Measurements from ENCODE around the gene ERFE. TPM values are rescaled to one million over a fixed set of nuclear protein-coding genes. Genes with fewer than 3 reads are reported as not detected.
"Not testable (repeated sequence)": the region's sequence is repeated elsewhere in the genome, so short reads cannot be mapped to it uniquely, and the experiment has no call there.

Gene ERFE
- total RNA-seq, 1 donor from 2014 or later, result not detected

DNA sequence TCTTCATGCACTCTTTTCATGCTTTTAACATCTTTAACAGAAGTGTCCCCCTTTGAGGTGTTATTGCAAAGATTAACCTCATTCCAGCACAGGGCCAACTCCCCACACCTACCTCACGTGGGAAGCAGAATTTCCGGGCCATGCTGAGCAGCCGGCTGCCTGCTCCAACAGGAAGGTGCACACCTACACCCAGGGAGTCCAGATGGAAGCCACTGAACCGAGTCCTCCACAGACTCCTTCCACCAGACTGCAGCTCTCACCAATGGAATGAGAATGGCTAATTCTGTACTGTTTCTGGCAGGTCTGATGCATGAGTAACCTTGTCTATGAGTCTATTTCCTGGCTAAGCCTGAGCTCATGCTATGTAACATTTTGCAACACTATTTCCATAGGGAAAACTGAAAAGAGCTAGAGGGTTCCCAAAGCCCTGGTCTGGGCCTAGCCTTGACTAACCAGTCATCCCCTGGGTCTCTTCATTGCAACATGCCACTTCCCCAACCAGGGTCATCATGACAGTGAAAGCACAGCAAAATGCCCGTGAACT lies 11.0 kb downstream of the ERFE start:
- H3K4me1 Mint-ChIP-seq, result no peaks in the 10 kb centered on the region
- H3K4me3 Mint-ChIP-seq, result no peak overlapping the region
- no peak overlapping the region for H3K27ac Mint-ChIP-seq
- POLR2A ChIA-PET, result no interaction called here
- ATAC-seq (ENCODE audit: low read depth) (no peak), DNase-seq (no peak)
- intact Hi-C loops (cut with micrococcal nuclease), result no loop called here
- no peaks in the 10 kb centered on the region for H3K9me3 Mint-ChIP-seq
- CTCF ChIA-PET, result no interaction called here
- H3K36me3 Mint-ChIP-seq (ENCODE audit: low read depth), result peaks cover 59% of the 10 kb centered on the region
- peaks cover 8% of the 10 kb centered on the region for H3K27me3 Mint-ChIP-seq
- TF ChIP-seq CTCF (IDR thresholded peaks at IDR 0.05), result no peak

DNA sequence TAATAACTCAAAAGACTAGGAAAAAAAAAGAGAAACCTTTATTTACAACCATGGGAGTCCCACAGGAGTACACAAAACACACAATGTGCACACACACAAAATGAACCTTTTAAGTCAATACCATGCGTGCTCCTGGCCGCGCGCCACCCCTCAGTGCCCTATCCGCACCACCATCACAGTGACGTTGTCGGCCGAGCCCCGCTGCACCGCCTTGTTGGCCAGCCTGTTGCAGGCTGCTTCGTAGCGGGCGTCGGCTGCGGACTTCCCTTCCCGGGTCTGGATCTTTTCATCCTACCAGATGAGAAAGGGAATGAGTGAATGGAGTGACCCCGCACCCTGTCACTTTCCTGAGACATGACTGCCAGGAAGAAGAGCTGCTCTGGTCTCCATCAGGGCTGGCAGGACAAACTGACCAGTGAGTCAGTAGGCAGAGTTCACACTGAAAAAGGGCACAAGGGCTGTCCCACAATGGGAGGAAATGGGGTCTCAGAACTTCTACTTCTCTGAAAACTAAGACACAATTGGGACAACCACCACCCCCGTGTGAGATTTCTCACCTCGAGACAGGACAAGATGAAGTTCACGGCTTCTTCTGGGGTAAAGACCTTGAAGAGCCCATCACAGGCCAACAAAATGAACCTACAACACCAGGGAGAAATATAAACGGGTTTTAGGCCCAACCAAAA lies 11.8 kb downstream of the ERFE start:
- no peak for TF ChIP-seq CTCF (IDR thresholded peaks at IDR 0.05)
- H3K27ac Mint-ChIP-seq, result no peak overlapping the region
- intact Hi-C loops (cut with micrococcal nuclease), result no loop called here

GRCh38 chr2:238171072-238171431 lies 12.3 kb downstream of the ERFE start:
- intact Hi-C loops (cut with micrococcal nuclease); H3K4me3 Mint-ChIP-seq; ATAC-seq (ENCODE audit: low read depth); DNase-seq; H3K27ac Mint-ChIP-seq; H3K4me1 Mint-ChIP-seq; H3K9me3 Mint-ChIP-seq; H3K27me3 Mint-ChIP-seq; CTCF ChIA-PET: not testable (repeated sequence)
- H3K36me3 Mint-ChIP-seq (ENCODE audit: low read depth), result peaks cover 70% of the 10 kb centered on the region
- POLR2A ChIA-PET, result interaction anchor here (0.6 kb wide), 1 partner anchor 21 kb away, joined by 3 read pairs; no protein-coding TSS in a partner anchor

More for the DNA sequence above, 11.8 kb downstream of the ERFE start:
- H3K4me1 Mint-ChIP-seq, result no peaks in the 10 kb centered on the region
- H3K4me3 Mint-ChIP-seq, result no peak overlapping the region
- ChIA-PET CTCF (no interaction called here), POLR2A (no interaction called here)
- no peak for DNase-seq
- peaks cover under 1% of the 10 kb centered on the region for H3K27me3 Mint-ChIP-seq
- peaks cover 66% of the 10 kb centered on the region for H3K36me3 Mint-ChIP-seq (ENCODE audit: low read depth)
- no peaks in the 10 kb centered on the region for H3K9me3 Mint-ChIP-seq
- no peak for ATAC-seq (ENCODE audit: low read depth)

DNA sequence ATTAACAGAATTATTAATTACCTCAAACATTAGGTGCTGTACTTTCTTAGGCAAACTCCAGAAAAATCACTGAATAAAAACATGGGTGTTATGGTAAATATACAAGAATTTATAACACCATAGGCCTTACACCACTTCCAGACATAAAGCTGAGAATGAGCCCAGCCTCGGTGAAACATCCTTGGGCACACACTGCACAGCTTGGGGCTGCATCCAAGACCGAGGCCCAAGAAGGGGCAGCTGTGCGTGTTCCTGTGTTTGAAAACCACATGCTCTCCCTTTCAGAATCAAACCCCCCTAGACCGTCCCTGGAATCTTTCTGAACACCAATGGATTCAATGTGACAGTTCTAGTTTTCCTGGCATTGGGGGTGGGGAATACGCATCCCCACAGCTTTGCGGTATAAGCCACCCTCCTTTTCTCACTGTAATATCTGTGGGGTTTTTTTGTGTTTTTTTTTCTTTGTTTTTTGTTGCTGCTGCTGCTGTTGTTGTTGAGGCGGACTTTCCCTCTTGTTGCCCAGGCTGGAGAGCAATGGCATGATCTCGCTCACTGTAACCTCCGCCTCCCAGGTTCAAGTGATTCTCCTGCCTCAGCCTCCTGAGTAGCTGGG lies 12.9 kb downstream of the ERFE start:
- Mint-ChIP-seq H3K4me3 (no peak overlapping the region), H3K27me3 (no peaks in the 10 kb centered on the region), H3K36me3 (ENCODE audit: low read depth) (peaks cover 75% of the 10 kb centered on the region), H3K27ac (no peak overlapping the region), H3K4me1 (no peaks in the 10 kb centered on the region), H3K9me3 (no peaks in the 10 kb centered on the region)
- ATAC-seq (ENCODE audit: low read depth) (no peak), DNase-seq (no peak)
- intact Hi-C loops (cut with micrococcal nuclease), result no loop called here
- POLR2A ChIA-PET, result interaction anchor here (0.6 kb wide), 1 partner anchor 20 kb away, joined by 3 read pairs; no protein-coding TSS in a partner anchor
- CTCF ChIA-PET, result no interaction called here
- TF ChIP-seq CTCF (IDR thresholded peaks at IDR 0.05), result no peak

GRCh38 chr2:238172439-238172838 lies 13.7 kb downstream of the ERFE start:
- intact Hi-C loops (cut with micrococcal nuclease), result no loop called here
- ATAC-seq (ENCODE audit: low read depth) (no peak), DNase-seq (no peak)
- ChIA-PET CTCF (no interaction called here), POLR2A (no interaction called here)
- Mint-ChIP-seq H3K36me3 (ENCODE audit: low read depth) (peaks cover 82% of the 10 kb centered on the region), H3K27ac (no peak overlapping the region), H3K4me1 (no peaks in the 10 kb centered on the region), H3K9me3 (no peaks in the 10 kb centered on the region), H3K4me3 (no peak overlapping the region), H3K27me3 (no peaks in the 10 kb centered on the region)
- no peak for TF ChIP-seq CTCF (IDR thresholded peaks at IDR 0.05)
